DMS 273 treated with DMSO at 0.1 percent for 48 hours (cell line): Measurements from ENCODE around the gene AFTPH.

ENCODE experiments used
- DNase-seq: peaks from one replicate; lab custom pipeline; 2025; lab: John Stamatoyannopoulos, UW

AFTPH gene

DNA sequence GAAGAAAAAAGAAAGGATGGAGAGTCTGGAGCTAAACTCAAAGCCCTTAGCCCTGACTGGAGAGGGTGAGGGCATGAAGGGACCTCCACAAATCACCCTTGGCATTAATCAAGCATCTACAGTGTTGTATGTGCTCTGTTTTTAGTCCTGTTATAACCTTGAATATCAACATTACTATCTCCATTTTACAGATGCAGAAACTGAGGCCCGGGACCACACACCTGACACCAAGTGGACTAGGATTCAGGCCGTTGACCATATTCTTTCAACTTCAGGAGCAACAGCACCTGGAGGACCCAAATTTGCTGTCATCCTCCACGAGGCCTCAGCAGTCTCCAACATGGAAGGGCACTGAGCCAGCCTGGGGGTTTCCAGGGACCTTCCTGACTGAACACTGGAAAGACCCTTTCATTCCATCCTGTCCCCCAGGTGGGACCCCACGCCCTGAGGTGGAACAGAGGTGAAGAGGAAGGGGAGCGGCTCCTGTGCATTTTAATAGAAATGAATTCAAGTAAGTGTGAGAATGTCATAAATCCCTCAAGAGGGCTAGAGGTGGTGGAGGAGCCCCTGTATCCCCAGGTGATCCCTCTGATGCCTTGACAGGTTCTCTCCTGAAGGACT lies 88.6 kb downstream of the AFTPH start:
- no peak for DNase-seq

DNA sequence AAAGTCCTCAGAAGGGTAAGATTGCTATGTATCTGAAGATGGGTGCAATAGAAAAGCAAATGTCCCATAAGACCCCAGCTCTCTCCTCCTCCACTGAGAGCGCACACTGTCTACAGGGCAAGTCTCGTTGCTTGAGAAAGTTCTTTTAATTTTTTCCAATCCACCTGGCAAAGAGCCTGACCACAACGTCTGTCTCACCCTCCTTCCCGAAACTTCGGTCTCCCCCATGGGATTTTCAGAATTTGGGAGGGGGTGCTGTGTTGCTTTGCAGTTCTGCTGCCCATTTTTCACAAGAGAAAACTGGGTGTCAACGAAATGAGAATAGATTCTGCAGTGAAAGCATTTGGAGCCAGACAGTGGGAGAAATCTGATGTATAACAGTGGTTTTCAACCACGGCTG lies 89.1 kb downstream of the AFTPH start:
- DNase-seq, result no peak

DNA sequence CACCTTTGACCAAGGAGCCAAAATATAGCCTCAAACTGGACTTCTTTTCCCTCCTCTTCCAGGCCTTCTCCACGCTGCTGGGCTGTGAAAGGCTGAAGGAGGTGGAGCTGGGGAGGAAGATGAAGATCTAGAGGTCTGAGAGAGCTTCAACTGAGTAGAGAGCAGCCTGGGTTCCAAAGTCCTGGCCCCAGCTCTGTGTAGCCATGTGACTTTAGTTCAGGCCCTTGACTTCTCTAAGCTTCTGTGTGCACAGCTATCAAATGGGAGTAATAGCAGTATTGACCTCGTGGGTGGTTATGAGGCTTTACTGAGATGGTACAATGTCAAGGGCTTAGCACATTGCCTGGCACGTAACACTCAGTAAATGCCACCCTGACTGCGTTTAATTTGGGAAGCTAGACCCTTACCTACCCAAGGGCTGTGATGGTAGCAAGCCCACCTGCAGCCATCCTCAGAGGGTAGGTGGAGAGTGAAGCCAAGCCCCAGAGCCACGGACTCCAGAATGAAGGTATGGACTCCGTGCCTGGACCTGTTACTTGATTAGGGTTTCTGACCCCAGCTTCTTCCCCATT lies 91.2 kb downstream of the AFTPH start:
- no peak for DNase-seq

DNA sequence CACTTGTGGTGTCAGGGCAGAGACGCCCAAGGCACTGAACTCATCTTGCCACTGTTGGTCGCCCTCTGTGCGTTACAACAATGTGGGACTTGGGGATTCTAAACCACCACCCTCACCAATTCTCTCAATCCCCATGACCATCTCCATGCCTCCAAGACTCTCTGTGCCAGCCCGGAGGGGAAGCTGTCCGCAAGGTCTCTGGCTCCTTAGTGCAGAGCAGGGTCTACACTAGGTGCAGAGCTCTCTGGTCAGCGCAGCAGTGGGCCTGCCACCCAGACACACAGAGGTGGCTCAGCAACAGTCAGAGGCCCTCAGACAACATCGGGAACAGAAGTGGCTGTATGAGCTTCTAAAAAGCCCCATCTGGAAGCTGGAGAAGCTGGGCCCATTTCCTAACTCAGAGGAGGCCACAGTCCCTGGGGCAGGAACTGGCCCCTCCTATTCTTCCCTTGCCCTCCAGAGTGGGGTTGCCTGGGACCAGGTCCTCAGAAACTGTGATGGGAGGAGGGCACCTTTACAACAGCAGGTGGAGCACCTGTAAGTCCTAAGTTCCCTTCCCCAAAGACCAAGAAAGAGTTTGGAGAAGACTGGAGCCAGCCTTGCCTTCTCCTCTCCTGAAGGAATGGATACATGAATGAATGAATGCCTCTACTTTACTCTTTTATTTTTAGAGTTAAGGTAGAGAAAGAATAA lies 91.9 kb downstream of the AFTPH start:
- no peak for DNase-seq

DNA sequence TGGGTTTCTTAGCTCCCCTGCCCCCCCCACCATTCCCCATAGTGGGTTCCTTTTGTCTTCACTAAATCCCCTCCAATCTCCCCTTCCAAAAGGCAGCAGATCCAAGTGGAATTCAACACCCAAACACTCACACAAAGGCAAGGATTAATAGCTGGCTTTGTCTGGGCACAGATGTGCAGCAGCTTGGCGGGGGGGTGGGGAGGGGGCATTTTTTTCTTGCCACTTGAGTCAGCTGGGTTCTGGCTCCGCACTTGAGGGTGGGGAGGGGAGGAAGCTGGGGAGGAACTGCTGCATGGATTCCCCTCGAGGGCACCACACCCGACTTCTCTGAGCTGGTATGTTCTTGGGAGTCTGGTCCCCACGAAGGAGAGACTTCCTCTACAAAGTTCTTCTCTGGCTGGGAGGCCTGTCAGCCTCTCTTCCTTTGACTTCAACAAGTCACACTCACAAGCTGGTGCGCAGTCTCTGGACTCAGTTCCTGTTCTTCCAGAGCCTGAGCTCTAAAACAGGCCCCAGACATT lies 93.6 kb downstream of the AFTPH start:
- no peak for DNase-seq

DNA sequence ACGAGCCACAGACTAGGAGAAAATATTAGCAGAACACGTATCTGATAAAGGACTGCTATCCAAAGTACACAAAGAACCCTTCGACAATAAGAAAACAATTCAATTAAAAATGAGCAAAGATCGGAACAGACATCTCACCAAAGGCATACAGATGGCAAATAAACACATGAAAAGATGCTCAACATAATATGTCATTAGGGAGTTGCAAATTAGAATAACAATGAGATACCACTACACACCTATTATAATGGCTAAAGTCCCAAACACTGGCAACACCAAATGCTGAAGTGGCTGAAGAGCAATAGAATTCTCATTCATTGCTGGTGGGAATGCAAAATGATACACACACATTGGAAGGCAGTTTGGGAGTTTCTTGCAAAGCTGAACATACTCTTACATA lies 96.5 kb downstream of the AFTPH start:
- DNase-seq, result no peak

DNA sequence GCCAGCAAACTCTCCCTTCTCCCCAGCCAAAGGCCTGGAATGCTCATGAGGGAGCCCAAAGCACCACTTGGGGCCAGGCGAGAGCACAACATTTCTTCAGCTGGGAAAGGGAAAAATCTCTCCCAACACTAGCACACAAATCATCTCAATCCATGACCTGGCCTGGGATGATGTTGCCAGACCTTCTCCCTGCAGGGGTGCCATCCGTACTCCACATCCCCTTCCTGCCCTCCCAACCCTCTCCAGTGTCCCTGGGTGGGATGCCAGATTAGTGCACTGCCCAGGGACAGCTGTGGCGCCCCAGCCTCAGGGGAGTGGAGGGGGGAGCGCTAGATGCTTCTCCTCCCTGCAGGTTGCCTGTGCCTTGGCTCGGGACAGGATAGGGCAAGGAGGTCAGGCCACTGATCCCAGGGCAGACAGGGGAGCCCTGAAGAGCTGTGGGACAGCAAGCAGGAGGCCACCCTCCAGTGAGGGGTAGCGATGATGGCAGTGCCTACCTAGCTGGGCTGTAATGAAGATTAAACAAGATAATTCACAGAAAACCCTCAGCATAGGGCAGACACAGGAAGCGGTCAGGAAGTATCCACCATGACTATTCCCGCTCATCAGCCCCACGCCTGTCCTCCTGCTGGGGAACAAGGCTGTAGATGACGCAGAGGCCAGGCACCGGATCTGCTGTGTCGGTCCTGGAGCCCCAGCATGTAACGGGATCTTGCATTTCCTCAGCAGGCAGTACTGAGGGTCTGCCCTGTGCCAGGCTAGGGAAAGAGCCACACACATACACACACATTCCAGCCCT lies 98.5 kb downstream of the AFTPH start:
- no peak for DNase-seq

DNA sequence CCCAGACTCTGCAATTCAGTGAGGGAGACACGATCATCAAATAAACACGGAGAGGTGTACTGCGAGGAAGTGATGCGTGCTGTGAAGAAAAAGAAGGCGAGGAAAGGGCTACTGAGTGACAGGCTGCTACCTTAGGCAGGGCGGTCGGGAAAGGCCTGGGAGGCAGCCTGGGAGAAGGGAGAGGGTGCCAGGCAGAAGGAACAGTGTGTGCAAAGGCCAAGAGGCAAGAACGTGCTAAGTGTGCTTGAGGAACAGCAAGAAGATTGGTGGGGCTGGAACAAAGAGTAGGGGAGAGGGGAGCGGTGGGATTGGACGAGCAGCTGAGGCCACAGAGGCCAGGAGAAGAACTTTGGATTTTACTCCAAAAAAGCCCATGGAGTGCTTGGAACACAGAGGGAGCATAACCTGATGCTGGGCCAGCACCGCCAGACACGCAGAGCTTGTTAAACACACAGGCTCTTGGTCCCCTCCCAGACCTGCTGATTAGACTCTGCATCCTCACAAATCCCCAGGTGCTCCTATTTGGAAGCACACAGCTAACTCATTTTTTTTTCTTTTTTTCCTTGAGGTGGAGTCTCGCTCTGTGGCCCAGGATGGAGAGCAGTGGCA lies 99.2 kb downstream of the AFTPH start:
- DNase-seq, result no peak

DNA sequence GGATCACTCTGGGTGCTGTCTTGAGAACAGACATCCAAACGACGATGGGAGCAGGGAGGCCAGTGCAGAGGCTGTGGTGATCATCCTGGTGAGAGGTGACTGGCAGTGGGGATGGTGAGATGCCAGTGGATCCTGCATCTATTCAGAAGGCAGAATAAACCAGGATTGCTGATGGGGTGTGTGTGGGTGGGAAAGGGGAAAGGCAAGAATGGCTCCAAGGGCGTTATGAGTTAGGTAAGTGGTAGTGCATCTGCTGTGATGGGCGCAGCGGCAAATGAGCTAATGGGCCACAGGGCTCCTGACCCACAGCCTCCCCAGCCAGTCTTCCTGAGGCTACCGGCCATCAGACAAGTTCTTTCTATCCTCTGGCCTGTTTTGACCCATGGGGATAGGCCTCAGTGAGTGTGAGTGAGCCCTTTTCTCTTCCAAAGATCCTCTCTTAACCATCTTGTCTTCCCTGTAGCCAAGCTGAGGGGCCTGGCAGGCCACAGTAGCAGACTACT lies 100.0 kb downstream of the AFTPH start:
- DNase-seq, result no peak

DNA sequence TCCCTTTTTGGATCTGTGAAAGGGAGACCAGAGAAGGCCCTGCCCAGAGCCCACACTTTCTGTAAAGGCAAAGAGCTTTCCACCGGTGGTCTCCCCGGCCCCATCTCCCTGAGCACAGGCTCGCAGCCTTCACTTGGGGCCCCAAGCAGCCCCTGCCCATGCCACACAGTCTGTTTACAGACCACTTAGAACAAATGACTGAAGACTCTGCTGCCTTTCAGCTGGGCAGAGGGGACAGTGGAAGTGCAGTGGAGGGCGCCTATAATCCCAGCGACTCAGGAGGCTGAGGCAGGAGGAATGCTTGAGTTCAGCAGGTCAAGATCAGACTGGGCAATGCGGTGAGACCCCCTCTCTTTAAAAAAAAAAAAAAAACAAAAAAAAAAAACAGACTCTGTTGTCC lies 100.7 kb downstream of the AFTPH start:
- no peak for DNase-seq

DNA sequence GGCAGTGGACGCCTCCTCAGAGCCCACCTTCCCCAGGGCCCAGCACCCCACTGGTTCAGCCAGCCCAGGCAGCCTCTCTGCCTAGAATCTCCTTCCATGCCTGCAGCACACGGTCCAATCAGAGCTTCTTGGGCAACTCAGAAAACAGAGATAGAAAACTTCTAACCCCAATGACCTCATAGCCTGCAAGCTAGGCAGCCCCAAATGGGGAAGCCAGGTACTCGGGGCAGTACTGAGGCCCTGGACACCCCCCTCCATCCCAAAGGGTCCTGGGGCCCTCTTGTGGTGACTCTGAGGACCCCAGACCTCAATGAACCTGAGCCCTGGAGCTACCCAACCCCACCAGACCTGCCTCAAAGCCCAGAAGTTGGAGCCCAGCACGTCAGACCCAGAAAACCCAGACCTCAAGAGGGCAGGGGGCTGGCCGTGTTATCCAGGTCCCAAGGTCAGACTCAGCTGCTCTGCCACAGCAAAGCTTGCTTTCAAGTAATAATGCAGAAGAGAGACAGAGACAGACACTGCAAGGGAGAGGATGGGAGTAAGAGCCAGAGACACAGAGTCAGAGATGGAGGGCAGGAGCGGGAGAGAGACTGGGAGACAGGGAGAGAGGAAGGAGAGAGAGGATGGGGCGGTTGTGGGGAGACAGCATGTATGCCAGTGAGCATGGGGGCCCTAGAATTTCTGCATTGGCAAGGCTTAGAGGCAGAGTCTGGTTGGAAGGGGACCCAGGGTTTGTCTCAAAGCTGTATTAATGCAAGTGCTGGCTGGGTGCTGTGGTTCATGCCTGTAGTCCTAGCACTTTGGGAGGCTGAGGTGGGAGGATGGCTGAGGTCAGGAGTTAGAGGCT lies 101.4 kb downstream of the AFTPH start:
- DNase-seq, result no peak

DNA sequence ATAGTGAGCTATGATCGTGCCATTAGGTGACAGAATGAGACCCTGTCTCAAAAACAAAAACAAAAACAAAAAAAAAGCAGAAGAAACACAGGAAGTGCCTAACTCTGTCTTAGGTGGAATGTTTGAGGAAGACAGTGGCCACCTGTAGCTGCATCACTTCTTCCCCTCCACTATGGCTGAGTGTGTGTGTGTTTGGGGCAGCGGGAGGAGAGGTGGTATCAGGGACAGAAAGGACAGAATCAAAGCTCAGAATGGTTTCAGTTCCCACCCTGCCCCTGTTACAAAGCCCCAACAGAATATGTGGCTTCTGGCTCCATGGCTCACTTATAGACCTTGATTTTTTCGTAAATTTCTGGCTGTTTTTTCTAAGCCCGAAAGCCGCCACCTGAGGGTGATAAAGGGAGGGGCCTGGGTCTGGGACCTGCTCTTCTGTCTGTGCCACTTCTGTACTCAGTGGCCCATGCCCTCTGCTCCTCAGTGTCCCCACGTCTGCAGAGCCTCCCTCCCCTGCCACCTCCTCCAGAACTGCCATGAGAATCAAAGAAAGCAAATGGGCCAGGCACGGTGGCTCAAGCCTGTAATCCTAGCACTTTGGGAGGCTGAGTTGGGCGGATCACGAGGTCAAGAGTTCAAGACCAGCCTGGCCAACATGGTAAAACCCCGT lies 102.2 kb downstream of the AFTPH start:
- DNase-seq, result no peak

DNA sequence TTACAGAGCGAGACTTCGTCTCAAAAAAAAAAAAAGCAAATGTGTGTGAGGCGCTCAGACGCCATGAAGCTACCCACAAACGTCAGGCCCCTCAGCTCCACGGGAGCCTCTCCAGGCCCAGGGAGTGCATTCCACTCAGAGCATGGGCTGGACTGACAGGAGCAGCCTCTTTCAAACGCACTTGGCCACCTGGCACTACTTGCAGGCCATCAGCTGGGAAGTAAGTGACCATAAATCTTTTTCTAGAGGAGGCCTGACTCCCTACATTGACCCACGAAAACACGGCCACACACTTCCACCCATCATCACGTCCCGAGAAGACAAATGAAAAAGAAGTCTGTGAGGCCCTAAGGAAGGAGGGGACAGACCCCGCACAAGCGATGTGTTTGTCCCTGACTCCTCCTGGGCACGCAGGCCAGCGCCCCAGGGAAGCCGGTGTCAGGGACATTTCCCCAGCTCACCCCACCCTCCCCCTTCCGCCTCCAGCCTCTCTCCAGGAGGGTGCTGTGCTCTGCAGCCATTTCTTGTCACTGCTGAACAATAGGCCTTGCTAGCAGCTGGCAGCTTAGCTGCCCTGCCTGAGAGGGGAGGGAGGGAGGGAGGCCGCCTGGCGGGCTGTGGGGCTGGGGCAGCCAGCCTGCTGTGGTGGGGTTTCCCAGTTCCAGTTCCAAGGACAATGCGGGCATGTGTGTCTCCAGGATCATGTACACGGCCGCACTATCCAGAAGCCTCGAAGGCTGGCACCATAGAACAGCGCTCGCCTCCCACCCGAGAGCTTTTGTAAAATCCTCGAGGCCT lies 103.0 kb downstream of the AFTPH start:
- DNase-seq, result no peak

DNA sequence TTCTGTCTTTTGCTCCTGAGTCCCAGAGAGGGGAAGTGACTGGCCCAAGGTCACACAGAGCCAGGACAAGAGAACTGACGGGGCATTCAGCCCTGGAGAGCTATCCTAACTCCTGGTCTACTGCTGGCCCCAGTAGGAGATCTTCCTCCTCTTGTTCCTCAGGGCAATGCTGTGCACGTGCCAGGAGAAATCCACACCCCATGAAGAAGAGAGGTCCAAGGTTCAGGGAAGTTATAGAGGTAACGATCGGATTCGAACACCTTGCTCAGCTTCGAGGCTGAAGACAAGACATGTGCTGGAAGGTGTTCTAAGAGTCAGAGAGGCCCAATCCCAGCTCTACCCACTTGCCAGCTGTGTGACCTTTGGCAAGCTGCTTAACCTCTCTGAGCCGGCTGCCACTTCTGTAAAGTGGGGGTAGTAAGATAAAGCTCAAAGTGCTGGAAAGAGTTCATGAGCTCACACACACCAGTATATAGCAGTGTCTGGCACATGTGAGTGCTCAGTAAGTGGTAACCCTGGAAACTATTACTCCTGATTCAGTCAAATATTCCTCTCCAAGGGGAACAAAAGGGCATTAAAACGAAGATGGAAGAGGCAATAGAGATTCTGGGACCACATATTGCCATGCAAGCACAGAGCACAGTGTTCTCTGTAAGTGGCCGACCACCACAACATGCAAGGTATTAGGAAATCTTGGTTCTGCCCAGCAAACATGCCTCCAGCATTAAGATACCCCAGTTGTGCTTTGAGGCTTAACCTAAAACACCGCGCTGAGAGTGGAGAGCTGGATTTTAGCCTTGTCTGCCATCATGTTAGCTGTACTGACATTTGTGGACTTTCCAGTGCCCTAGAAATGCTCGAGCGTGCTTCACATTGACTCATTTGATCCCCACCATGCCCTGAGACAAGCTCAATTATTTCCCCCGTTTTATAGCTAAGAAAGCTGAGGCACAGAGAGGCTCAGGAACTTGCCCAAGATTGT lies 104.0 kb downstream of the AFTPH start:
- DNase-seq, result no peak

DNA sequence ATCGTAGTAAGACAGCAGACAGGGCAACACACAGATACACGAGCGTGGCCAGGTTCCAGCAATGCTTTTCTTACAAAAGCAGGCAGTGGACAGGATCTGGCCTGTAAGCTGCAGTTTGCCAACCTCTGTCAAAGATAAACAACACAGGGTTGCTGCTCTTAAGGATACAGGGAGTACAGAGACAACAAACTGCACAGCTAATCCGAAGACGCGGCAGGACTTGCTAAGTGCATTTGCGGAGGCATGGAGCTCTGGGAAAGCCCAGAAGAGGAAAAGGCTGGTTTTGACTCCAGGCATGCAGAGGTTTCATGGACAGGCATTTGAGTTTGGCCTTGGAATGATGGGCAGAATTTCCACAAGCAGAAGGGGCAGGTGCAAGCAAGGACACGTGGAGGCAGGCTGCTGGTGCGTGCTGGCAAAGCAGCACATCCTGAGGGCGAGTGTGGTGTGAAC lies 105.2 kb downstream of the AFTPH start:
- DNase-seq, result no peak

DNA sequence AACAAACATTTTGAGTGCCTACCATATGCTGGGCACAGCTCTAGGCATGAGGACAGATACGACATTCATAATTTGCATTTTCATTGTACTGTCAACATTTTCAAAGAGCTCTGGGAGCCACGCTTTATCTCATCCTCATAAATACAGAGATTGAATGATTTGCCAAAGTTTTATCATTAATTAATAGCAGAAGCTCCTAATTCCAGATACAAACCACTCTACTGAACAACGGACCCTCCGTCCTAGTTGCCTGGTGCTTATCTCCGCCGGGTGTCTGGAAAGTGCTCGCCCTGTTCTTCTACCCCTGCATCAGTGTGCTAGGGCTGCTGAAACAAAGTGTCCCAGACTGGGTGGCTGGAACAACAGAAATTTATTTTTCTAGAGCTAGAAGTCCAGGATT lies 105.7 kb downstream of the AFTPH start:
- no peak for DNase-seq

DNA sequence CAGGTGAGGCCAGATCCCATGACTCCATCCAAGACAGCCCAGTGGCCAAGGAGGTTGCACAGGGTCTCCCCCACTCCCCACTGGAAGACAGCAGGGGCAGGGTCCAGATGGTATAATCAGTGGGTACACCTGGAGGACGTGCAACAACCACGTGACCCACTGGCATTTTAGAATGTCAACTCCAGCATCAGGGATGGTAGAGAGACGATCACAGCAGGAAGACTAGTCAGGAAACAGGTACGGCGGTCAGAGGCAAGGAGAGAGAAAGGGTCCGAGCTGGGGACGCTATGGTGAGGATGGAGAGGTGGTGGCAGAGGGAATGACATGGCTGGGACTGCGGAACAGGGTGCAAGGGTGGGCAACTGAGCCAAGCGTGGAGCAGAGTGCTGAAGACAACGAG lies 106.6 kb downstream of the AFTPH start:
- no peak for DNase-seq

DNA sequence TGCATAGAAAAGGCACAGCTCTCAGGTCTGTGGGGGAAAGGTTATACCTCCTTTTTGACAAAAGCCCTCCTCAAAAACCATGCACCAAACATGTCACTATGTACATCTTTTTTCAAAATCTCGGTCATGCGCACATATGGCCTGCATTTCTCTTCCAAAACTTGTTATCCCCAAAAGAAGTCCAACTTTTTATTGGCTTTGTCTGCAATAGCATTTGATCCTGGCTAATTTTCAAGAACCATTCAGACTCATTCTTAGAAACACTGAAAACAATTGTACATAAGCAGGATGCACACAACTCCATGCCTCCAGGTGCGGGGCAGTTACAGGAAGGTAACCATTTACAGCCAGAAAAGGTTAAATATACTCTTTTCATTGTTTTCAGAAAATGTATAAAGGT lies 107.6 kb downstream of the AFTPH start:
- no peak for DNase-seq
